HG02642 (cell line): ENCODE results near the gene GADD45B.
"Not testable (repeated sequence)": the region's sequence is repeated elsewhere in the genome, so short reads cannot be mapped to it uniquely, and the experiment has no call there.

Experiments used
- ATAC-seq: cut with Tn5 transposase; IDR thresholded peaks from one replicate; pipeline ENCODE4 v1.9.1; 2021; ENCODE audit warnings: mild to moderate bottlenecking; ENCODE audit not compliant: unreplicated experiment, poor library complexity

Gene GADD45B

GRCh38 chr19:2443116-2443784 is 32.7 kb upstream of the GADD45B start:
- no peak for ATAC-seq

GRCh38 chr19:2443785-2444182 is 32.1 kb upstream of the GADD45B start:
- no peak for ATAC-seq

GRCh38 chr19:2444251-2445002 is 31.5 kb upstream of the GADD45B start:
- no peak for ATAC-seq

- ATAC-seq, result no peak
Measured at GRCh38 chr19:2446381-2446780, 29.5 kb upstream of the GADD45B start.

- no peak for ATAC-seq
Measured at GRCh38 chr19:2449019-2449418, 26.9 kb upstream of the GADD45B start.

- no peak for ATAC-seq
Measured at GRCh38 chr19:2451138-2451537, 24.8 kb upstream of the GADD45B start.

- ATAC-seq, result no peak
Measured at GRCh38 chr19:2451741-2452140, 24.2 kb upstream of the GADD45B start.

GRCh38 chr19:2453431-2454025 is 22.4 kb upstream of the GADD45B start:
- no peak for ATAC-seq

GRCh38 chr19:2454199-2454961 is 21.5 kb upstream of the GADD45B start:
- ATAC-seq, result no peak

- no peak for ATAC-seq
Measured at GRCh38 chr19:2454962-2455850, 20.7 kb upstream of the GADD45B start.

- peak; percentile 35 for ATAC-seq
Measured at GRCh38 chr19:2455851-2456570, 19.9 kb upstream of the GADD45B start.

- ATAC-seq, result no peak
Measured at GRCh38 chr19:2457394-2458037, 18.4 kb upstream of the GADD45B start.

- no peak for ATAC-seq
Measured at GRCh38 chr19:2458054-2458453, 17.9 kb upstream of the GADD45B start.

GRCh38 chr19:2458776-2459175 is 17.2 kb upstream of the GADD45B start:
- not testable (repeated sequence) for ATAC-seq

GRCh38 chr19:2460245-2460644 is 15.7 kb upstream of the GADD45B start:
- ATAC-seq, result no peak

GRCh38 chr19:2461751-2462634 is 13.9 kb upstream of the GADD45B start:
- ATAC-seq, result peak; percentile 66

- no peak for ATAC-seq
Measured at GRCh38 chr19:2462635-2463421, 13.1 kb upstream of the GADD45B start.
